Measurements from ENCODE around the gene GSG1L2.

GRCh38 chr17:9765322-9765721 is 56.6 kb downstream of the GSG1L2 start:
- TF ChIP-seq POLR2AphosphoS5 (IDR thresholded peaks at IDR 0.05) (no peak), EP300 (IDR thresholded peaks at IDR 0.05) (no peak)
- TF ChIP-seq, protein P1, sequence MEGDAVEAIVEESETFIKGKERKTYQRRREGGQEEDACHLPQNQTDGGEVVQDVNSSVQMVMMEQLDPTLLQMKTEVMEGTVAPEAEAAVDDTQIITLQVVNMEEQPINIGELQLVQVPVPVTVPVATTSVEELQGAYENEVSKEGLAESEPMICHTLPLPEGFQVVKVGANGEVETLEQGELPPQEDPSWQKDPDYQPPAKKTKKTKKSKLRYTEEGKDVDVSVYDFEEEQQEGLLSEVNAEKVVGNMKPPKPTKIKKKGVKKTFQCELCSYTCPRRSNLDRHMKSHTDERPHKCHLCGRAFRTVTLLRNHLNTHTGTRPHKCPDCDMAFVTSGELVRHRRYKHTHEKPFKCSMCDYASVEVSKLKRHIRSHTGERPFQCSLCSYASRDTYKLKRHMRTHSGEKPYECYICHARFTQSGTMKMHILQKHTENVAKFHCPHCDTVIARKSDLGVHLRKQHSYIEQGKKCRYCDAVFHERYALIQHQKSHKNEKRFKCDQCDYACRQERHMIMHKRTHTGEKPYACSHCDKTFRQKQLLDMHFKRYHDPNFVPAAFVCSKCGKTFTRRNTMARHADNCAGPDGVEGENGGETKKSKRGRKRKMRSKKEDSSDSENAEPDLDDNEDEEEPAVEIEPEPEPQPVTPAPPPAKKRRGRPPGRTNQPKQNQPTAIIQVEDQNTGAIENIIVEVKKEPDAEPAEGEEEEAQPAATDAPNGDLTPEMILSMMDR (IDR thresholded peaks at IDR 0.05): no peak

Data from sigmoid colon (tissue), 4 donors.